GM13976 (cell line): ENCODE results near the gene ENOSF1.

Experiments used
- DNase-seq: peaks from one replicate; pipeline ENCODE4 v3.0.0; 2012; ENCODE audit warnings: low spot score
- CTCF ChIP-seq: IDR thresholded peaks from 2 replicates; pipeline ENCODE4 v1.5.1; 2012; ENCODE audit warnings: borderline replicate concordance, mild to moderate bottlenecking; ENCODE audit not compliant: insufficient read depth; ENCODE audit errors: extremely low read depth, missing control alignments, control extremely low read depth
- in situ Hi-C: fragments of 300-500 bp; cut with MboI; formaldehyde crosslinking; loops from one replicate; pipeline ENCODE4 v1.12.0; 2022; ENCODE audit warnings: low sequenced_read_pairs, mixed read lengths, inconsistent platforms; ENCODE audit not compliant: unreplicated experiment

The ENOSF1 gene

GRCh38 chr18:706405-706804 is 6.0 kb downstream of the ENOSF1 start:
- in situ Hi-C loops, result no loop called here
- DNase-seq, result no peak
- TF ChIP-seq CTCF, result no peak

- TF ChIP-seq CTCF, result no peak
- DNase-seq, result no peak
- in situ Hi-C loops, result no loop called here
Measured at GRCh38 chr18:703213-703967, 9.0 kb downstream of the ENOSF1 start.

GRCh38 chr18:697800-698199 is 14.6 kb downstream of the ENOSF1 start:
- DNase-seq, result no peak
- no peak for TF ChIP-seq CTCF
- in situ Hi-C loops, result no loop called here

GRCh38 chr18:697012-697411 is 15.4 kb downstream of the ENOSF1 start:
- in situ Hi-C loops, result no loop called here
- no peak for DNase-seq
- TF ChIP-seq CTCF, result no peak

- no peak for TF ChIP-seq CTCF
- in situ Hi-C loops, result no loop called here
- no peak for DNase-seq
Measured at GRCh38 chr18:693466-694187, 18.8 kb downstream of the ENOSF1 start.

GRCh38 chr18:692824-693223 is 19.6 kb downstream of the ENOSF1 start:
- no peak for TF ChIP-seq CTCF
- no peak for DNase-seq
- in situ Hi-C loops, result no loop called here
